ENCODE results near the gene C15orf61.

Gene C15orf61

GRCh38 chr15:67521029-67521782, at the start of gene C15orf61:
C15orf61 (plus strand) TSS chr15:67521131; CDS start chr15:67521249, 118 bp downstream.
- DNase-seq (ENCODE audit: low spot score): peak; percentile 96

GRCh38 chr15:67472957-67473356, 48.0 kb upstream of the C15orf61 start:
- DNase-seq (ENCODE audit: low spot score): peak; percentile 18

GRCh38 chr15:67474405-67475110, 46.4 kb upstream of the C15orf61 start:
- DNase-seq (ENCODE audit: low spot score): no peak

GRCh38 chr15:67479781-67480505, 41.0 kb upstream of the C15orf61 start:
- no peak for DNase-seq (ENCODE audit: low spot score)

GRCh38 chr15:67480741-67481140, 40.2 kb upstream of the C15orf61 start:
- no peak for DNase-seq (ENCODE audit: low spot score)

- DNase-seq (ENCODE audit: low spot score): no peak
Measured at GRCh38 chr15:67481680-67482079, 39.3 kb upstream of the C15orf61 start.

- no peak for DNase-seq (ENCODE audit: low spot score)
Measured at GRCh38 chr15:67495585-67495984, 25.3 kb upstream of the C15orf61 start.

- DNase-seq (ENCODE audit: low spot score): no peak
Measured at GRCh38 chr15:67501177-67501835, 19.6 kb upstream of the C15orf61 start.

GRCh38 chr15:67501836-67502461, 19.0 kb upstream of the C15orf61 start:
- DNase-seq (ENCODE audit: low spot score): no peak

GRCh38 chr15:67504056-67504455, 16.9 kb upstream of the C15orf61 start:
- DNase-seq (ENCODE audit: low spot score): no peak

- DNase-seq (ENCODE audit: low spot score): no peak
Measured at GRCh38 chr15:67504796-67505195, 16.1 kb upstream of the C15orf61 start.

GRCh38 chr15:67505675-67506572, 15.0 kb upstream of the C15orf61 start:
- DNase-seq (ENCODE audit: low spot score): no peak

GRCh38 chr15:67506775-67507747, 13.9 kb upstream of the C15orf61 start:
- DNase-seq (ENCODE audit: low spot score): no peak

- no peak for DNase-seq (ENCODE audit: low spot score)
Measured at GRCh38 chr15:67508407-67508806, 12.5 kb upstream of the C15orf61 start.

GRCh38 chr15:67509918-67510317, 11.0 kb upstream of the C15orf61 start:
- DNase-seq (ENCODE audit: low spot score): no peak

GRCh38 chr15:67510597-67511190, 10.2 kb upstream of the C15orf61 start:
- DNase-seq (ENCODE audit: low spot score): peak; percentile 64

- DNase-seq (ENCODE audit: low spot score): no peak
Measured at GRCh38 chr15:67511606-67512005, 9.3 kb upstream of the C15orf61 start.

- DNase-seq (ENCODE audit: low spot score): no peak
Measured at GRCh38 chr15:67512140-67512539, 8.8 kb upstream of the C15orf61 start.

Measured in AG08396 (cell line).